BLaER1 (cell line): ENCODE results near the gene AIF1L.

Experiments
- H3K27ac ChIP-seq: shearing (Covaris generic); formaldehyde crosslinking; 2 replicates; pipeline ENCODE4 v1.8.1; 2022
- H3K27me3 ChIP-seq: shearing (Covaris generic); formaldehyde crosslinking; 2 replicates; pipeline ENCODE4 v1.8.1; 2022
- H3K36me3 ChIP-seq: shearing (Covaris generic); formaldehyde crosslinking; 2 replicates; pipeline ENCODE4 v1.8.1; 2022
- H3K4me1 ChIP-seq: shearing (Covaris generic); formaldehyde crosslinking; 2 replicates; pipeline ENCODE4 v1.8.1; 2022
- H3K4me2 ChIP-seq: shearing (Covaris generic); formaldehyde crosslinking; 2 replicates; pipeline ENCODE4 v1.8.1; 2022
- H3K4me3 ChIP-seq: shearing (Covaris generic); formaldehyde crosslinking; 2 replicates; pipeline ENCODE4 v1.8.1; 2022
- H3K9ac ChIP-seq: shearing (Covaris generic); formaldehyde crosslinking; 2 replicates; pipeline ENCODE4 v1.8.1; 2022
- H3K9me3 ChIP-seq: shearing (Covaris generic); formaldehyde crosslinking; 2 replicates; pipeline ENCODE4 v1.8.1; 2022
- H4K20me1 ChIP-seq: shearing (Covaris generic); formaldehyde crosslinking; 2 replicates; pipeline ENCODE4 v1.8.1; 2022
- Cebpa-rat ChIP-seq: shearing (Covaris generic); IDR thresholded peaks from 2 replicates; pipeline ENCODE4 v1.8.1; 2022

AIF1L gene

GRCh38 chr9:131056781-131057506 lies 39.4 kb upstream of the AIF1L start:
- no peaks in the 10 kb centered on the region for H4K20me1 ChIP-seq
- no peak overlapping the region for H3K27ac ChIP-seq
- H3K4me2 ChIP-seq, result no peak overlapping the region
- no peaks in the 10 kb centered on the region for H3K36me3 ChIP-seq
- peaks cover 11% of the 10 kb centered on the region for H3K4me1 ChIP-seq
- TF ChIP-seq Cebpa-rat, result no peak
- H3K27me3 ChIP-seq, result no peaks in the 10 kb centered on the region
- H3K9me3 ChIP-seq, result no peaks in the 10 kb centered on the region
- H3K4me3 ChIP-seq, result no peak overlapping the region
- H3K9ac ChIP-seq, result no peak overlapping the region

- H3K4me3 ChIP-seq, result no peak overlapping the region
- TF ChIP-seq Cebpa-rat, result no peak
- H3K4me2 ChIP-seq, result no peak overlapping the region
- H3K4me1 ChIP-seq, result peaks cover 11% of the 10 kb centered on the region
- H3K9ac ChIP-seq, result no peak overlapping the region
- H4K20me1 ChIP-seq, result no peaks in the 10 kb centered on the region
- H3K9me3 ChIP-seq, result no peaks in the 10 kb centered on the region
- H3K27ac ChIP-seq, result no peak overlapping the region
- H3K36me3 ChIP-seq, result no peaks in the 10 kb centered on the region
- H3K27me3 ChIP-seq, result no peaks in the 10 kb centered on the region
These were observed 35.3 kb upstream of the AIF1L start for GRCh38 chr9:131060900-131061630.

GRCh38 chr9:131062969-131063368 lies 33.4 kb upstream of the AIF1L start:
- H3K9me3 ChIP-seq, result no peaks in the 10 kb centered on the region
- H3K4me1 ChIP-seq, result peaks cover 11% of the 10 kb centered on the region
- H3K27me3 ChIP-seq, result no peaks in the 10 kb centered on the region
- no peak overlapping the region for H3K27ac ChIP-seq
- no peak overlapping the region for H3K4me2 ChIP-seq
- no peak overlapping the region for H3K9ac ChIP-seq
- no peak for TF ChIP-seq Cebpa-rat
- no peaks in the 10 kb centered on the region for H4K20me1 ChIP-seq
- H3K36me3 ChIP-seq, result no peaks in the 10 kb centered on the region
- H3K4me3 ChIP-seq, result no peak overlapping the region

GRCh38 chr9:131065599-131065998 lies 30.7 kb upstream of the AIF1L start:
- H3K4me3 ChIP-seq, result no peak overlapping the region
- TF ChIP-seq Cebpa-rat, result no peak
- H3K4me2 ChIP-seq, result no peak overlapping the region
- no peaks in the 10 kb centered on the region for H3K9me3 ChIP-seq
- H3K36me3 ChIP-seq, result no peaks in the 10 kb centered on the region
- H3K9ac ChIP-seq, result no peak overlapping the region
- H3K27me3 ChIP-seq, result no peaks in the 10 kb centered on the region
- no peaks in the 10 kb centered on the region for H4K20me1 ChIP-seq
- no peaks in the 10 kb centered on the region for H3K4me1 ChIP-seq
- H3K27ac ChIP-seq, result no peak overlapping the region

GRCh38 chr9:131067625-131068024 lies 28.7 kb upstream of the AIF1L start:
- Histone ChIP-seq H3K9ac (no peak overlapping the region), H4K20me1 (no peaks in the 10 kb centered on the region), H3K27ac (no peak overlapping the region), H3K4me1 (no peaks in the 10 kb centered on the region), H3K9me3 (no peaks in the 10 kb centered on the region), H3K27me3 (no peaks in the 10 kb centered on the region), H3K4me3 (no peak overlapping the region), H3K4me2 (no peak overlapping the region), H3K36me3 (no peaks in the 10 kb centered on the region)
- no peak for TF ChIP-seq Cebpa-rat

GRCh38 chr9:131068076-131068816 lies 28.1 kb upstream of the AIF1L start:
- H3K27me3 ChIP-seq, result no peaks in the 10 kb centered on the region
- H3K9ac ChIP-seq, result no peak overlapping the region
- H4K20me1 ChIP-seq, result no peaks in the 10 kb centered on the region
- no peak for TF ChIP-seq Cebpa-rat
- no peaks in the 10 kb centered on the region for H3K36me3 ChIP-seq
- no peaks in the 10 kb centered on the region for H3K9me3 ChIP-seq
- H3K4me3 ChIP-seq, result no peak overlapping the region
- H3K4me1 ChIP-seq, result no peaks in the 10 kb centered on the region
- no peak overlapping the region for H3K4me2 ChIP-seq
- no peak overlapping the region for H3K27ac ChIP-seq

- H3K4me2 ChIP-seq, result no peak overlapping the region
- no peaks in the 10 kb centered on the region for H3K27me3 ChIP-seq
- no peaks in the 10 kb centered on the region for H4K20me1 ChIP-seq
- H3K9ac ChIP-seq, result no peak overlapping the region
- no peaks in the 10 kb centered on the region for H3K36me3 ChIP-seq
- no peaks in the 10 kb centered on the region for H3K4me1 ChIP-seq
- no peak overlapping the region for H3K27ac ChIP-seq
- TF ChIP-seq Cebpa-rat, result no peak
- H3K4me3 ChIP-seq, result no peak overlapping the region
- H3K9me3 ChIP-seq, result no peaks in the 10 kb centered on the region
These were observed 26.6 kb upstream of the AIF1L start for GRCh38 chr9:131069699-131070098.

- Histone ChIP-seq H3K9ac (no peak overlapping the region), H3K4me3 (no peak overlapping the region), H3K4me2 (no peak overlapping the region), H3K9me3 (no peaks in the 10 kb centered on the region), H3K4me1 (no peaks in the 10 kb centered on the region), H3K36me3 (no peaks in the 10 kb centered on the region), H4K20me1 (no peaks in the 10 kb centered on the region), H3K27ac (no peak overlapping the region), H3K27me3 (no peaks in the 10 kb centered on the region)
- TF ChIP-seq Cebpa-rat, result no peak
These were observed 24.0 kb upstream of the AIF1L start for GRCh38 chr9:131072107-131072870.

GRCh38 chr9:131072871-131073237 lies 23.5 kb upstream of the AIF1L start:
- Histone ChIP-seq H3K9ac (no peak overlapping the region), H3K4me2 (no peak overlapping the region), H3K27ac (no peak overlapping the region), H4K20me1 (no peaks in the 10 kb centered on the region), H3K4me1 (no peaks in the 10 kb centered on the region), H3K9me3 (no peaks in the 10 kb centered on the region), H3K4me3 (no peak overlapping the region), H3K27me3 (no peaks in the 10 kb centered on the region), H3K36me3 (no peaks in the 10 kb centered on the region)
- TF ChIP-seq Cebpa-rat, result no peak
